PC-9 (cell line): Measurements from ENCODE around the gene ROBO1. TPM values are rescaled to one million over a fixed set of nuclear protein-coding genes. Genes with fewer than 3 reads are reported as not detected.

Experiments used
- BruUV-seq: library from RNA; stranded (reverse); fragments of 400-500 nt; replicated peaks from 2 replicates; lab custom pipeline; 2021; lab: Mats Ljungman, UMichigan
- CTCF ChIA-PET: fragments of 300-600 bp; sonication (Branson Sonifier 250); formaldehyde crosslinking; loops from one replicate; lab custom pipeline; 2022; ENCODE audit warnings: antibody characterized with exemption; lab: Charles Lee
- POLR2A ChIA-PET: fragments of 300-600 bp; sonication (Branson Sonifier 250); formaldehyde crosslinking; loops from one replicate; lab custom pipeline; 2022; ENCODE audit warnings: antibody characterized with exemption; ENCODE audit not compliant: unreplicated experiment; lab: Charles Lee
- DNase-seq, 2 experiments: peaks; one replicate each; pipeline versions ENCODE4 v3.0.0 to v3.0.0-alpha.2; 2015 to 2022; ENCODE audit warnings: mixed read lengths in 1 of 2
- H2AFZ ChIP-seq: fragments of 200-600 bp; sonication (generic); 2 replicates; pipeline ENCODE4 v1.8.1; 2017; ENCODE audit warnings: antibody characterized with exemption
- H3F3A ChIP-seq: fragments of 200-600 bp; sonication (generic); 2 replicates; pipeline ENCODE4 v1.8.1; 2017; ENCODE audit warnings: antibody characterized with exemption, mild to moderate bottlenecking, low read depth; ENCODE audit not compliant: insufficient read depth
- H3K27ac ChIP-seq: fragments of 200-600 bp; sonication (generic); 2 replicates; pipeline ENCODE4 v1.6.1; 2016; ENCODE audit warnings: mixed run types
- H3K27me3 ChIP-seq: fragments of 200-600 bp; sonication (generic); 2 replicates; pipeline ENCODE4 v1.6.1; 2016; ENCODE audit warnings: low read depth, mixed run types; ENCODE audit not compliant: insufficient read depth
- H3K36me3 ChIP-seq: fragments of 200-600 bp; sonication (generic); 2 replicates; pipeline ENCODE4 v1.6.1; 2016; ENCODE audit warnings: low read depth, mixed run types
- H3K4me1 ChIP-seq: fragments of 200-600 bp; sonication (generic); replicated peaks from 2 replicates; pipeline ENCODE4 v1.6.1; 2016; ENCODE audit warnings: mixed run types; ENCODE audit not compliant: insufficient read depth
- H3K4me2 ChIP-seq: fragments of 200-600 bp; sonication (generic); 2 replicates; pipeline ENCODE4 v1.6.1; 2017; ENCODE audit warnings: mixed run types
- H3K4me3 ChIP-seq: fragments of 200-600 bp; sonication (generic); 2 replicates; pipeline ENCODE4 v1.6.1; 2016; ENCODE audit warnings: mixed run types
- H3K79me2 ChIP-seq: fragments of 200-600 bp; sonication (generic); 2 replicates; pipeline ENCODE4 v1.6.1; 2017; ENCODE audit warnings: low read depth, mixed run types
- H3K9me2 ChIP-seq: fragments of 200-600 bp; sonication (generic); 2 replicates; pipeline ENCODE4 v1.8.1; 2017; ENCODE audit warnings: mild to moderate bottlenecking; ENCODE audit not compliant: insufficient read depth
- H3K9me3 ChIP-seq: fragments of 200-600 bp; sonication (generic); 2 replicates; pipeline ENCODE4 v1.8.1; 2016; ENCODE audit warnings: low read depth; ENCODE audit not compliant: insufficient read depth
- H4K20me1 ChIP-seq: fragments of 200-600 bp; sonication (generic); 2 replicates; pipeline ENCODE4 v1.8.1; 2017; ENCODE audit not compliant: insufficient read depth
- EZH2 ChIP-seq: fragments of 200-600 bp; sonication (generic); IDR thresholded peaks from 2 replicates; pipeline ENCODE4 v1.8.0; 2017; ENCODE audit warnings: antibody characterized with exemption, low read depth
- intact Hi-C: fragments of 100-400 bp; cut with micrococcal nuclease; formaldehyde crosslinking; loops from one replicate; pipeline ENCODE4 v1.10.0; 2022; ENCODE audit not compliant: unreplicated experiment
- total RNA-seq: library from RNA; stranded (reverse); gene quantifications from 2 replicates; pipeline ENCODE4 v1.2.3, GENCODE V29; 2021
- TF ChIP-seq, protein P1 (sequence below): fragments of 200-600 bp; sonication (generic); conservative IDR thresholded peaks from 2 replicates; pipeline ENCODE4 v1.6.1; 2017; ENCODE audit warnings: mixed run types, antibody characterized with exemption, mild to moderate bottlenecking, moderate library complexity

ROBO1 gene
- total RNA-seq, 1 experiment from 2014 or later, result 17.5 TPM

DNA sequence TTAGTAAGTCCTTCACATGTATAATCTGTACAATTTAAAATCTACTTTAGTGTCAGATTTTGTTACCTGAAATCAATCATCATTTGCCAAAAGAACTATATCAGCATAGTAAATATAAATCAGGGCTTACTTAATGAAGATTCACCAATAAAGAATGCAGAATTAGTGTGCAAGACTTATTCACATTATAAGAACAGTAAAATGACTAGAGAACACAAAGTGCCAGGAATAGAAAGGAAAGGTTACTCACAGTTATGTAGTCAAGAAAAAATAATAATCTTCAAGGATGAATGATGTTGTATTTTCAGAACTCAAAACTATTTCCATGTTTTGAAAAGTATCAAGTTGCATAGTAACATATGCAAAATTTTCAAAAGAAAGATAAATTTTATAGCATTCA, 891.9 kb downstream of the ROBO1 start:
- no peak overlapping the region for H3K4me3 ChIP-seq
- no TSS peak for BruUV-seq
- H3K4me1 ChIP-seq, result no peaks in the 10 kb centered on the region
- no peak for DNase-seq
- intact Hi-C loops, result no loop called here
- no peak overlapping the region for H2AFZ ChIP-seq
- H3K27ac ChIP-seq, result no peak overlapping the region
- no peaks in the 10 kb centered on the region for H3F3A ChIP-seq
- no peaks in the 10 kb centered on the region for H3K36me3 ChIP-seq
- H3K4me2 ChIP-seq, result no peak overlapping the region
- H3K79me2 ChIP-seq, result no peaks in the 10 kb centered on the region
- TF ChIP-seq EZH2, result no peak
- TF ChIP-seq, protein P1, sequence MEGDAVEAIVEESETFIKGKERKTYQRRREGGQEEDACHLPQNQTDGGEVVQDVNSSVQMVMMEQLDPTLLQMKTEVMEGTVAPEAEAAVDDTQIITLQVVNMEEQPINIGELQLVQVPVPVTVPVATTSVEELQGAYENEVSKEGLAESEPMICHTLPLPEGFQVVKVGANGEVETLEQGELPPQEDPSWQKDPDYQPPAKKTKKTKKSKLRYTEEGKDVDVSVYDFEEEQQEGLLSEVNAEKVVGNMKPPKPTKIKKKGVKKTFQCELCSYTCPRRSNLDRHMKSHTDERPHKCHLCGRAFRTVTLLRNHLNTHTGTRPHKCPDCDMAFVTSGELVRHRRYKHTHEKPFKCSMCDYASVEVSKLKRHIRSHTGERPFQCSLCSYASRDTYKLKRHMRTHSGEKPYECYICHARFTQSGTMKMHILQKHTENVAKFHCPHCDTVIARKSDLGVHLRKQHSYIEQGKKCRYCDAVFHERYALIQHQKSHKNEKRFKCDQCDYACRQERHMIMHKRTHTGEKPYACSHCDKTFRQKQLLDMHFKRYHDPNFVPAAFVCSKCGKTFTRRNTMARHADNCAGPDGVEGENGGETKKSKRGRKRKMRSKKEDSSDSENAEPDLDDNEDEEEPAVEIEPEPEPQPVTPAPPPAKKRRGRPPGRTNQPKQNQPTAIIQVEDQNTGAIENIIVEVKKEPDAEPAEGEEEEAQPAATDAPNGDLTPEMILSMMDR, result no peak
- H3K9me2 ChIP-seq, result no peaks in the 10 kb centered on the region
- H3K9me3 ChIP-seq, result no peaks in the 10 kb centered on the region
- ChIA-PET CTCF (no interaction called here), POLR2A (no interaction called here)
- H3K27me3 ChIP-seq, result no peaks in the 10 kb centered on the region
- H4K20me1 ChIP-seq, result no peaks in the 10 kb centered on the region

DNA sequence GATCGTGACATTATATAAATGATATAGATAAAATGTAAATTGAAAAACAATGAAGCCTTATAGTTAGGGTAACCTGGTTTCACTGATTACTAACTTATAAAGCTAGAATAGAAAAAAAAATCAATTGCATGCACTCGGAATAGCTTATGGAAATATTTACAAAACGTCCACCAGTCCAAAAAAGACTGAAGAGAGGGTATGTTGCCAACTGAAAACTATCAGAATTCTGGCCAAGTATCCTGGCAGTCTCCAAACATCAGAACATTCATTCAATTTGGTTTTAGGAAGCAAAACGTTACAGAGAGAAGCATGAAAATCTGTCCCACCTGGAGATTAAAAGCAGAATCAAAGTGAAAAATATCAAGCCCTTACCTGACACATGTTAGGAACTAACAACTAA, 892.4 kb downstream of the ROBO1 start:
- Histone ChIP-seq H3K9me2 (no peaks in the 10 kb centered on the region), H3K36me3 (no peaks in the 10 kb centered on the region), H3K79me2 (no peaks in the 10 kb centered on the region), H3K27ac (no peak overlapping the region), H3K27me3 (no peaks in the 10 kb centered on the region), H3K4me3 (no peak overlapping the region), H3K4me1 (no peaks in the 10 kb centered on the region), H3K9me3 (no peaks in the 10 kb centered on the region), H4K20me1 (no peaks in the 10 kb centered on the region), H3K4me2 (no peak overlapping the region), H3F3A (no peaks in the 10 kb centered on the region), H2AFZ (no peak overlapping the region)
- no TSS peak for BruUV-seq
- intact Hi-C loops, result no loop called here
- CTCF ChIA-PET, result no interaction called here
- POLR2A ChIA-PET, result no interaction called here
- TF ChIP-seq EZH2, result no peak
- TF ChIP-seq, protein P1, result no peak
- no peak for DNase-seq

DNA sequence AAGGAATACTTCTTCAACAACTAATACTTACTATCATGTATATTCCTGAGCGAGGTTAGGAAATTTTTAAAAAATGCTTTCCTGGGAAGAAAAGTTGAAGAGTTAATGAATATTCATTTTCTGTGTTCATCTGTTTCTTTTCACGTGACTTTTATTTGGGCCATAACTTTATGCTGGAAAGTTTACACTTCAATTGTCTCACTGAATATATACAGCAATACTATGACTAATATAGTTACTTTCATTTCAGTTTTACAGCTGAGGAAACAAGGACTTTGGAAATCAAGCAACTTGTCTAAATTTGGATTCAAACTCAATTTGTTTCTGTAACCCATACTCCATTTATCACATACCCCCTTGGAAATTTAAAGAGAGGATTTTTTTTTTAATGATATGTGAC, 894.2 kb downstream of the ROBO1 start:
- ChIA-PET POLR2A (no interaction called here), CTCF (no interaction called here)
- H3F3A ChIP-seq, result no peaks in the 10 kb centered on the region
- H3K36me3 ChIP-seq, result no peaks in the 10 kb centered on the region
- no peaks in the 10 kb centered on the region for H3K9me3 ChIP-seq
- no peak overlapping the region for H3K4me3 ChIP-seq
- no peak overlapping the region for H3K4me2 ChIP-seq
- no peaks in the 10 kb centered on the region for H4K20me1 ChIP-seq
- intact Hi-C loops, result no loop called here
- DNase-seq, result no peak
- TF ChIP-seq EZH2, result no peak
- TF ChIP-seq, protein P1, result no peak
- H3K79me2 ChIP-seq, result no peaks in the 10 kb centered on the region
- H2AFZ ChIP-seq, result no peak overlapping the region
- H3K4me1 ChIP-seq, result no peaks in the 10 kb centered on the region
- H3K9me2 ChIP-seq, result no peaks in the 10 kb centered on the region
- no TSS peak for BruUV-seq
- H3K27me3 ChIP-seq, result no peaks in the 10 kb centered on the region
- H3K27ac ChIP-seq, result no peak overlapping the region
